Measurements from ENCODE around the gene OSBPL2.

OSBPL2 gene

GRCh38 chr20:62233684-62234083, 4.6 kb upstream of the OSBPL2 start:
- no peak for TF ChIP-seq CTCF (IDR thresholded peaks at IDR 0.05; ENCODE audit: low read depth, low read length)
- no peak for DNase-seq (ENCODE audit: extremely low read depth, low read depth)

- DNase-seq (ENCODE audit: extremely low read depth, low read depth): no peak
Measured at GRCh38 chr20:62234339-62234738, 4.0 kb upstream of the OSBPL2 start.

GRCh38 chr20:62235001-62235776, 3.1 kb upstream of the OSBPL2 start:
- TF ChIP-seq CTCF (IDR thresholded peaks at IDR 0.05; ENCODE audit: low read depth, low read length): no peak
- DNase-seq (ENCODE audit: extremely low read depth, low read depth): no peak

More at GRCh38 chr20:62234339-62234738, 4.0 kb upstream of the OSBPL2 start:
- no peak for TF ChIP-seq CTCF (IDR thresholded peaks at IDR 0.05; ENCODE audit: low read depth, low read length)

- no peak for TF ChIP-seq CTCF (IDR thresholded peaks at IDR 0.05; ENCODE audit: low read depth, low read length)
- no peak for DNase-seq (ENCODE audit: extremely low read depth, low read depth)
Measured at GRCh38 chr20:62235777-62236157, 2.6 kb upstream of the OSBPL2 start.

GRCh38 chr20:62236200-62236599, 2.1 kb upstream of the OSBPL2 start:
- no peak for TF ChIP-seq CTCF (IDR thresholded peaks at IDR 0.05; ENCODE audit: low read depth, low read length)
- no peak for DNase-seq (ENCODE audit: extremely low read depth, low read depth)

- no peak for DNase-seq (ENCODE audit: extremely low read depth, low read depth)
- no peak for TF ChIP-seq CTCF (IDR thresholded peaks at IDR 0.05; ENCODE audit: low read depth, low read length)
Measured at GRCh38 chr20:62236766-62237513, 1.4 kb upstream of the OSBPL2 start.

- no peak for TF ChIP-seq CTCF (IDR thresholded peaks at IDR 0.05; ENCODE audit: low read depth, low read length)
- DNase-seq (ENCODE audit: extremely low read depth, low read depth): no peak
Measured at GRCh38 chr20:62237514-62237800, 864 bp upstream of the OSBPL2 start.

Data from AG09319 (cell line).